NCI-H460 (cell line): ENCODE measurements around the gene CHODL. TPM values are rescaled to one million over a fixed set of nuclear protein-coding genes. Genes with fewer than 3 reads are reported as not detected.

Source experiments
- DNase-seq: peaks from one replicate; pipeline ENCODE4 v3.0.0-alpha.2; 2016; ENCODE audit warnings: low read depth; ENCODE audit errors: extremely low read depth
- polyA plus RNA-seq: library from polyadenylated mRNA; depleted of rRNA; stranded (reverse); fragments of >200 nt; gene quantifications from 2 replicates; pipeline ENCODE4 v1.2.3, GENCODE V29; 2014; cell fraction: nucleus; rRNA removed
- total RNA-seq: library from RNA; depleted of rRNA; stranded (reverse); fragments of >200 nt; shearing (Covaris generic); gene quantifications from 2 replicates; pipeline ENCODE4 v1.2.3, GENCODE V29; 2014; rRNA removed

Gene CHODL
- 0.10 and 0.12 TPM in 2 replicates for total RNA-seq
- polyA plus RNA-seq = not detected in 2 replicates

- no peak for DNase-seq
Observed at GRCh38 chr21:18244671-18245463, at the start of gene CHODL. Gene CHODL, plus strand, starts transcription at chr21:18244833. Its CDS starts 391 bp downstream, at chr21:18245224.

- DNase-seq = no peak
Observed at GRCh38 chr21:18204931-18205330, 39.7 kb upstream of the CHODL start.

GRCh38 chr21:18218331-18218730, 26.3 kb upstream of the CHODL start:
- DNase-seq = no peak

DNA sequence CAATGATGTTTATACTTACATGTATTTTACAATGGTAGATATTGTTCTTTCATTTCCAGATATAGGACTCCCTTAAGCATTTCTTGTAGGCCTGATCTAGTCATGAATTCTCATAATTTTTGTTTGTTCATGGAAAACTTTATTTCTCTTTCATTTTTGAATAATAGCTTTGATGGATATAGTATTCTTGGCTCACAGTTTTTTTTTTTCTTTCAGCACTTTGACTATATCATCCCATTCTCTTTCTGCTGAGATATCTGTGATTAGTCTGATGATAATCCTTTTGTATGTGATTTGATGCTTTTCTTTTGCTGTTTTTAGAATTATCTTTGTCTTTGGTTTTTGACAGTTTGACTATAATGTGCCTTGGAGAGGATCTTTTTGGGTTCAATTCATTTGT, 24.1 kb upstream of the CHODL start:
- no peak for DNase-seq

DNA sequence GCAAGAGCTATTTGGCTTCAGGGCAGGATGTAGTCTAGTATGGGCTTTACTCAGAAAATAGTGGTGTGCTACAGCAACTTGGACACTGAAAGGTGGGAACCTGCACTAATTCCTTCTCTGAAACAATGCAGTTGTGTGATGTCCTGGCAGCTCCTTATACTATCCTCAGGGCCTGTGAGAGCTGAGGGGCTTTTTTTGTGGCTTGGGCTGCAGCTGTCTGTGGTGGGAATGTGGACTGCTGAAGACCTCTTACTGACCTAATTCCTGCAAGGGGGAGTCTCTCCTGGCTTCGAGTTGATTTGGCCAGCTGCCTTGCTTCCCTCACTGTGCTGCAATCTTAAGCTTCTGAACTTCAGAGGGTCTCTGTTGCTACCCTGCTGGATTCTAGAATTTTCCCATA, 22.3 kb upstream of the CHODL start:
- no peak for DNase-seq

DNA sequence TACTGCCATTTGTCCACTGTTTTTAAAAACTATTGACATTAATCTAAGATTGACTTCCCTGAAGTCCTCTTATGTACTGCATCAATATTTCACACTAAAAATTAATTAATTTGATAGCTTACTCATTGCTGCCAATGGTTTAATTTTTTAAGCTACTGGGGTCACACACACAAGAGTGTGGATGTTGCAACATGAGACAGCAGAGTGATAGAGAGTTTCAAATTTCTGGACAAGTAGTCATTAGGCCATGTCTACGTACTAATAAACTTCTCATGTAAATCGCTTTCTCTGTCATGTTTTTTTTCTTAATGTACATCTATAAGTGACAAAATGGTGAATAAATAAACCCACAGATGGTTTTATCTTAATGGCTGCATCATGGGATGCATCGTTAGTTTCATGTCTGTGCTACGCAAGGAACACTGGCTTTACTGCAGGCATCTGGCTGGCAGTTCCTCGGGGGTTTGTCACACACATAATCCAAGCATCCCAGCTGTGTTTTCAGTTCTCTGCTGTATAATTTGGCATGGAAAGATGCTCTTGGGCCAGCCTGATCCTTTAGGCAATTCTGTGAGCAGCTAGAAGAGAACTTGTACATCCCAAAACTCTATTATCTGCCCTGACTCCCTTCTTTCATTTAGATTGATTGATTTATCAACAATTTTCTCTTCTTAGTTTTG, 16.4 kb upstream of the CHODL start:
- DNase-seq = no peak

- no peak for DNase-seq
Observed at GRCh38 chr21:18235545-18235944, 9.1 kb upstream of the CHODL start.

- DNase-seq = peak; percentile 1
Observed at GRCh38 chr21:18245464-18245967, 883 bp downstream of the CHODL start.

GRCh38 chr21:18248171-18248570, 3.5 kb downstream of the CHODL start:
- no peak for DNase-seq

DNA sequence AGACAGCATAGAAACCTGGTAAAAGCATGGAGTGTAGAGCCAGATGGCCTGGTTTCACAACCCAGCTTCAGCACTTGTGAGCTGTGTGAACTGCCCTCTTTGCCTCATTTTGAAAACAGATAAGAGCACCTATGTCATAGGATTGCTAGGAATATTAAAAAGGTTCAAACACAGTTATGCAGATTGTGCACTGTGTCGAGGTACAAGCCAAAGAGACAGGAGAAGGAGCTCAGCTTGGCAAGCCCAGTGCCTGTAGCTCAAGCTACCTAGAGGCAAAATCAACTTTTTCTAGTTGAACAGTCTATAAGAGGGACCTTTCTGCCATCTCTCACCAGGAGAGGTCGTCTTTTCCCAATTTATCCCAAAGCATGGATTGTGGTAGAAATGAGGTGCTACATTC, 5.0 kb downstream of the CHODL start:
- DNase-seq = no peak

DNA sequence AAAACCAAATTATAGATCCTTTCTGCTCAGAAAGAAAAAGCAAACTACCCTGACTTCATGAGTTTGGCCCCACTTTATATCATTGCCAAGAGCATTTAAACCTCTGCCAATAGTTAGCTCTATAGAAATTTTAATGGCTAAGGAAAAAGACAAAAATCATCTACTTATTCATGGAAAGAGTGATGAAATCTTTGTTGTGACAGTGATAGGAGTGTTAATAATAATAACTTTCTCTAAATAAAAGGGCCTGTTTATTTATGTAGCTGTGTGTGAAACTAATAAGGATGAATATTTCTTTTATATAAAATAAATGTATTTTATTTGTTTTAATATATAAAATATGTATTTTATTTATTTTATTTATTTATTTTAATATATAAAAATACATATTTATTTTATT, 6.4 kb downstream of the CHODL start:
- no peak for DNase-seq

GRCh38 chr21:18252256-18252655, 7.6 kb downstream of the CHODL start:
- no peak for DNase-seq

DNA sequence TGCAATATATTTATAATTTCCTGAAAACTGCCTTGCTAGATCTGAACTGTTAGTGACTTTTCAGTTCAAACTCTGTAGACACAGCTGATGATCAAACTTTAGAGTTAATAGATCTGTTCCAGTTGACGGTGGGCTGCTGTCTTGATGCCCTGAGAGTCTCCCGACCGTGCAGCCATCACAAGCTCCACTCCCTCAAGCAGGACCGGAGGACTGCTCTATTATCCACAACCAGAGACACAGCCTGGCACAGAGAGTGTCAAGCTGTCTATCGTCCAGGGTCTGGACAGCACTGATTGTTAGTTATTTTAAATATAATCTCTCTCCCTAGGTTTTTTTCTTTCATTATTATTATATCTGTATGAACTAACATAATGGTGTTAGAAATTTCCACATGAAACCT, 8.0 kb downstream of the CHODL start:
- no peak for DNase-seq

DNA sequence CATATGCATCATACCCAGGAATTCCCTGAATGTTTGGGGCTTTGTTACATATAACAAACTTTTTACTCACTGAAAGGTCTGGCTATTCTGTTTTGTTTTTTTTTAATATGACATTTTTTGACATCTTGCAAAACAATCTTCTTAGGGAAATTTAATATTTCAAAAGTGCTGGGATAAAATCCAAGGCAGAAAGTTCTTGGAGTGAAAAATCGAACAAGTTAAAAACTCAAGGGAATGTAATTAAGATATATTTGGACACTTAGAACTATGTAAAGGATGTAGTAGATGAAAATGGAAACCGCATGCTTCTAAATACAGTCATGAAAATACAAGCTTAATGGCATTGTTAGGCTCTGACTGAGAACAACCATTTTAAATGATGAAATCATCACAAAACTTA, 8.6 kb downstream of the CHODL start:
- no peak for DNase-seq

GRCh38 chr21:18253799-18254198, 9.2 kb downstream of the CHODL start:
- no peak for DNase-seq

DNA sequence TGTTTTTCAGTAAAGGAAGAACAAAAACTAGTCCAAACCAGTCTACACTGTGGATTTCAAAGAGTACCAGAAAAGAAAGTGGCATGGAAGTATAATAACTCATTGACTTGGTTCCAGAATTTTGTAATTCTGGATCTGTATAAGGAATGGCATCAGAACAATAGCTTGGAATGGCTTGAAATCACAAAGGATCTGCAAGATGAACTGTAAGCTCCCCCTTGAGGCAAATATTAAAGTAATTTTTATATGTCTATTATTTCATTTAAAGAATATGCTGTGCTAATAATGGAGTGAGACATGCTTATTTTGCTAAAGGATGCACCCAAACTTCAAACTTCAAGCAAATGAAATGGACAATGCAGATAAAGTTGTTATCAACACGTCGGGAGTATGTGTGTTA, 21.3 kb downstream of the CHODL start:
- DNase-seq = no peak

DNA sequence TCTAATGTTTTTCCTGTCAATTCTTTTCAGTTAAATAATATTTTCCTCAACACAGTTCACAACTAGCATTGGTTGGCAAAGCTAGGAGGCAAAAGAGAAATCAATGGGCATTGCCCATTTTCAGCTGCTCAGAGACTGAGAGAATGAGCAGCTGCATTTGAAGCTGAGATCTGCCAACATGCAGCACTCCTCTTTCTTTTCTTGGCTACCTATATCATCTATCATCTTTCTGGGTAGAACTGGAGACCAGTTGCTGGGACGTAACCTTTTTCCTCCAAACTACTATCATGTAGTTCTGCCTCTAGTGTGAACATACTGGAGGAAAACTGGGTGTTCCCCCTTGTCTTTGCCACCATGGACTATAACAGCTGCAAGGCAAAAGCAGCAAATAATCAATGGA, 22.9 kb downstream of the CHODL start:
- no peak for DNase-seq

DNA sequence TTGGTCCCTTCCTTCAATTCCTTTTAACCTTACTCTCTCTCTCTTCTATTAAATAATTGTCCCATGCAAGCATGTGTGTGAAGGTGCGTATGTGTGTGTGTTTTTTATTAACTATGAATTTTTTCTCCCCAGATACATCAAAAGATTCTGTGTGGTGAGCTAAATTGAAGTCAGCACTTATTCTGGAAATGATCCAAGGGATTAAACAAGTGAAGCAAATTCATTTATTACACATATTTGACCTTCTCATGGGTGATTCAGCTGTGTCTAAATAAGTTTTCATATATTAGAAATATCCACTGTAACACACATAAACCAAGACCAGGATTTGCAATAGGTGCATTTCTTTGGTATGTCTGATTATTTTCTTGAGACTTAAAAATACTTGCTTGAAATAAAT, 24.3 kb downstream of the CHODL start:
- no peak for DNase-seq

- no peak for DNase-seq
Observed at GRCh38 chr21:18269856-18270255, 25.2 kb downstream of the CHODL start.

- DNase-seq = no peak
Observed at GRCh38 chr21:18273400-18273799, 28.8 kb downstream of the CHODL start.

GRCh38 chr21:18274370-18274769, 29.7 kb downstream of the CHODL start:
- DNase-seq = no peak

DNA sequence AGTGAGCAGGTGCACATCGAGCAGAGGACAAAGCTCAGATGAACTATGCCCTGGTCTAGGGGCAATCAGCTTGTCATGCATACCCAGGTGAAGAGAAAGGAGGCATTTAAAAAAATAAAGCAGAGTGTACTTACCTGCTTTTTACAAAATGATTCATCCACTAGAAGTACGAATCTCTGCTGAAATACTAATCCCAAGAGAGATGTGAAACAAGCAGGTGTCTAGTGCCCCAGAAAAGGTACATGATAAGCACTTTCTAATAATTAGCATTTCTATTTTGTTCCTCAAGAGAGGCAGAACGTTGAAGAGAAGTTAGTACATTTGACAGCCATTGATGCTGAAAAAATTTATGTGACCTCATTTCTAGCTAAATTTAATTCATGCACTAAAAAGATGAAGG, 31.1 kb downstream of the CHODL start:
- no peak for DNase-seq
